IMR-90 (cell line): Measurements from ENCODE around the gene C2orf49. TPM values are rescaled to one million over a fixed set of nuclear protein-coding genes. Genes with fewer than 3 reads are reported as not detected.

ENCODE experiments used
- ATAC-seq: fragments of 200-7000 bp; cut with Tn5 transposase; 2 replicates; pipeline ENCODE4 v1.9.1; 2020; ENCODE audit warnings: low read depth, mild to moderate bottlenecking, moderate library complexity
- BruUV-seq: library from RNA; stranded (reverse); fragments of 400-500 nt; replicated peaks from 2 replicates; lab custom pipeline; 2021; lab: Mats Ljungman, UMichigan
- CTCF ChIA-PET: fragments of 300-600 bp; formaldehyde crosslinking; extraction: SDS; loops from one replicate; lab custom pipeline; 2021; ENCODE audit warnings: antibody characterized with exemption; lab: Yijun Ruan, JAX
- POLR2A ChIA-PET: fragments of 300-600 bp; sonication (Branson Sonifier 250); formaldehyde crosslinking; loops from one replicate; lab custom pipeline; 2022; ENCODE audit warnings: antibody characterized with exemption; ENCODE audit not compliant: unreplicated experiment; lab: Charles Lee
- DNase-seq: peaks from one replicate; pipeline ENCODE4 v3.0.0; 2013
- H2AFZ ChIP-seq: replicated peaks from 2 replicates; pipeline ENCODE3; 2013; ENCODE audit warnings: low read length, mild to moderate bottlenecking; ENCODE audit not compliant: poor library complexity
- H2AK5ac ChIP-seq: 2 replicates; pipeline ENCODE4 v1.6.1; 2013; ENCODE audit warnings: low read depth, low read length, inconsistent platforms
- H2AK9ac ChIP-seq: replicated peaks from 2 replicates; pipeline ENCODE3; 2013; ENCODE audit warnings: mild to moderate bottlenecking, low read depth, low read length, moderate library complexity; ENCODE audit not compliant: poor library complexity
- H2BK120ac ChIP-seq: 2 replicates; pipeline ENCODE4 v1.6.1; 2013; ENCODE audit warnings: low read depth, low read length, inconsistent platforms
- H2BK15ac ChIP-seq: 3 replicates; pipeline ENCODE4 v1.6.1; 2013; ENCODE audit warnings: low read depth, low read length, inconsistent platforms
- H2BK20ac ChIP-seq: 2 replicates; pipeline ENCODE4 v1.6.1; 2013; ENCODE audit warnings: low read depth, mild to moderate bottlenecking, inconsistent platforms, low read length, moderate library complexity
- H2BK5ac ChIP-seq: 2 replicates; pipeline ENCODE4 v1.6.1; 2013; ENCODE audit warnings: mild to moderate bottlenecking, low read depth, low read length, inconsistent platforms; ENCODE audit not compliant: poor library complexity, severe bottlenecking
- H3K14ac ChIP-seq: replicated peaks from 2 replicates; pipeline ENCODE4 v1.6.1; 2013; ENCODE audit warnings: low read depth, low read length, inconsistent platforms
- H3K18ac ChIP-seq: 2 replicates; pipeline ENCODE4 v1.6.1; 2013; ENCODE audit warnings: low read depth, low read length, control low read depth
- H3K23ac ChIP-seq: 2 replicates; pipeline ENCODE4 v1.6.1; 2013; ENCODE audit warnings: low read depth, low read length, inconsistent platforms
- H3K27ac ChIP-seq: 2 replicates; pipeline ENCODE4 v1.5.1; 2013; ENCODE audit warnings: mild to moderate bottlenecking, control low read depth, low read length; ENCODE audit not compliant: insufficient read depth
- H3K27me3 ChIP-seq: 2 replicates; pipeline ENCODE4 v1.6.1; 2013; ENCODE audit warnings: low read length; ENCODE audit not compliant: control insufficient read depth, insufficient read depth
- H3K36me3 ChIP-seq: 2 replicates; pipeline ENCODE4 v1.6.1; 2013; ENCODE audit warnings: low read length, mixed read lengths; ENCODE audit not compliant: control insufficient read depth, insufficient read depth
- H3K4ac ChIP-seq: 2 replicates; pipeline ENCODE4 v1.6.1; 2013; ENCODE audit warnings: low read depth, low read length, inconsistent platforms
- H3K4me1 ChIP-seq: 2 replicates; pipeline ENCODE4 v1.6.1; 2013; ENCODE audit warnings: low read length, mixed read lengths; ENCODE audit not compliant: control insufficient read depth, insufficient read depth
- H3K4me2 ChIP-seq: 2 replicates; pipeline ENCODE4 v1.6.1; 2013; ENCODE audit warnings: low read depth, mild to moderate bottlenecking, control low read depth, low read length, moderate library complexity
- H3K4me3 ChIP-seq: 2 replicates; pipeline ENCODE4 v1.5.1; 2013; ENCODE audit warnings: low read depth, mild to moderate bottlenecking, control low read depth, low read length, moderate library complexity; ENCODE audit not compliant: insufficient read depth
- H3K56ac ChIP-seq: 2 replicates; pipeline ENCODE4 v1.6.1; 2013; ENCODE audit warnings: low read length, inconsistent platforms; ENCODE audit not compliant: insufficient read depth; ENCODE audit errors: extremely low read depth
- H3K79me1 ChIP-seq, 2 experiments: 2 replicates each; pipeline ENCODE4 v1.6.1; 2013; ENCODE audit warnings: low read length in 2 of 2, inconsistent platforms in 1 of 2, low read depth in 1 of 2
- H3K9ac ChIP-seq: 2 replicates; pipeline ENCODE4 v1.6.1; 2013; ENCODE audit warnings: low read depth, low read length, control low read depth
- H3K9me1 ChIP-seq: 2 replicates; pipeline ENCODE4 v1.6.1; 2013; ENCODE audit warnings: low read length, inconsistent platforms; ENCODE audit not compliant: insufficient read depth
- H3K9me3 ChIP-seq: 2 replicates; pipeline ENCODE4 v1.6.1; 2013; ENCODE audit warnings: low read length; ENCODE audit not compliant: control insufficient read depth, insufficient read depth
- H4K20me1 ChIP-seq: 2 replicates; pipeline ENCODE4 v1.6.1; 2013; ENCODE audit warnings: low read length, inconsistent platforms; ENCODE audit not compliant: insufficient read depth
- H4K5ac ChIP-seq: 2 replicates; pipeline ENCODE4 v1.6.1; 2013; ENCODE audit warnings: mild to moderate bottlenecking, low read depth, low read length, control low read depth
- H4K8ac ChIP-seq, 2 experiments: 2 replicates each; pipeline ENCODE4 v1.6.1; 2013; ENCODE audit warnings: low read depth in 2 of 2, low read length in 2 of 2, control low read depth in 1 of 2, inconsistent platforms in 1 of 2
- H4K91ac ChIP-seq: 2 replicates; pipeline ENCODE4 v1.6.1; 2013; ENCODE audit warnings: low read depth, low read length, inconsistent platforms; ENCODE audit not compliant: insufficient read depth
- CEBPB ChIP-seq: IDR thresholded peaks from 2 replicates; pipeline ENCODE4 v1.6.1; 2012; ENCODE audit warnings: low read depth, low read length, improper control_type of control experiment
- CHD1 ChIP-seq: IDR thresholded peaks from 2 replicates; pipeline ENCODE4 v1.6.1; 2012; ENCODE audit warnings: low read depth, low read length, improper control_type of control experiment
- MAFK ChIP-seq: IDR thresholded peaks from 2 replicates; pipeline ENCODE4 v1.6.1; 2012; ENCODE audit warnings: low read depth, low read length, improper control_type of control experiment
- POLR2A ChIP-seq: IDR thresholded peaks from 2 replicates; pipeline ENCODE4 v1.6.1; 2012; ENCODE audit warnings: mild to moderate bottlenecking, low read depth, low read length
- WGBS, 2 experiments: methylation state at CpG; one replicate each; pipeline versions ENCODE4 v1.1.5 to v1.1.7; 2013; ENCODE audit warnings: missing lambda C conversion rate in 2 of 2; ENCODE audit not compliant: insufficient read length in 1 of 2; ENCODE audit errors: extremely low coverage in 2 of 2; 5-methylcytosine and 5-hydroxymethylcytosine counted together
- dilution Hi-C: fragments of 300-500 bp; cut with HindIII; formaldehyde crosslinking; loops from one replicate; pipeline ENCODE4 v1.14.3; 2018; ENCODE audit warnings: low sequenced_read_pairs; ENCODE audit not compliant: unreplicated experiment
- in situ Hi-C: fragments of 300-500 bp; cut with MboI; formaldehyde crosslinking; loops from 3 replicates; pipeline ENCODE4 v1.14.3; 2019; ENCODE audit warnings: low sequenced_read_pairs, inconsistent platforms, mixed read lengths
- intact Hi-C: fragments of 100-400 bp; cut with micrococcal nuclease; formaldehyde crosslinking; loops from 2 replicates; pipeline ENCODE4 v1.10.0; 2022
- polyA plus RNA-seq, 3 experiments: library from polyadenylated mRNA; depleted of rRNA; stranded (reverse); fragments of >200 nt; gene quantifications; 2 replicates each; pipeline ENCODE4 v1.2.3, GENCODE V29; 2012; ENCODE audit warnings: low replicate concordance in 1 of 3
- total RNA-seq: library from RNA; depleted of rRNA; stranded (reverse); fragments of >200 nt; gene quantifications from 2 replicates; pipeline ENCODE4 v1.2.3, GENCODE V29; 2012

The C2orf49 gene
- total and polyA plus RNA-seq, 2 of the 4 experiments (the other 2 are of a cell fraction): 3.8 to 8.5 TPM

- DNase-seq: no peak
- Histone ChIP-seq H3K18ac (peak overlapping the region; percentile 78), H3K23ac (peak overlapping the region; percentile 78), H2BK20ac (peak overlapping the region; percentile 54), H3K14ac (peak overlapping the region; percentile 88), H3K27ac (peak overlapping the region; percentile 75), H2BK120ac (peak overlapping the region; percentile 45), H2AK5ac (peak overlapping the region; percentile 56), H4K91ac (peak overlapping the region; percentile 78), H3K36me3 (peaks cover 78% of the 10 kb centered on the region), H3K4me3 (no peak overlapping the region), H3K9ac (peak overlapping the region; percentile 49), H4K8ac (peak overlapping the region; percentile 34 to 60; a peak in 3 of 4 replicates), H3K9me3 (no peaks in the 10 kb centered on the region), H2AK9ac (no peak overlapping the region), H3K9me1 (peaks cover 56% of the 10 kb centered on the region), H4K20me1 (peaks cover 51% of the 10 kb centered on the region), H3K79me1 (peaks cover 37 to 92% of the 10 kb centered on the region in 2 experiments), H3K4ac (peak overlapping the region; percentile 84), H4K5ac (peak overlapping the region; percentile 83), H3K4me2 (no peak overlapping the region), H2BK5ac (peak overlapping the region; percentile 97), H3K4me1 (peaks cover 64% of the 10 kb centered on the region), H3K27me3 (no peaks in the 10 kb centered on the region), H3K56ac (no peak overlapping the region), H2BK15ac (0 out of 3 replicates have a peak overlapping the region, but pooled peaks have one; percentile 2), H2AFZ (no peak overlapping the region)
- no TSS peak for BruUV-seq
- dilution Hi-C loops: no loop called here
- no peak for ATAC-seq
- 100% methylated on average over 7 of the region's 12 CpGs; no CpG with 5 or more reads in 1 of the 2 experiments for WGBS, 2 experiments
- POLR2A ChIA-PET: interaction anchor here (0.7 kb wide), 1 partner anchor 147 kb away, joined by 3 read pairs; no protein-coding TSS in a partner anchor
- in situ Hi-C loops: no loop called here
- CTCF ChIA-PET: interaction anchor here (1.4 kb wide), 1 partner anchor 26 kb away, joined by 3 read pairs; no protein-coding TSS in a partner anchor
- intact Hi-C loops: no loop called here
- no peak for TF ChIP-seq POLR2A
- no peak for TF ChIP-seq MAFK
- TF ChIP-seq CEBPB: no peak
- TF ChIP-seq CHD1: no peak
Observed at GRCh38 chr2:105378276-105378840, 41.0 kb downstream of the C2orf49 start.
